Measurements from ENCODE around the gene ABCG1. TPM values are rescaled to one million over a fixed set of nuclear protein-coding genes. Genes with fewer than 3 reads are reported as not detected.

Gene ABCG1
- polyA plus RNA-seq, 1 donor from 2014 or later, result 14.2 TPM

DNA sequence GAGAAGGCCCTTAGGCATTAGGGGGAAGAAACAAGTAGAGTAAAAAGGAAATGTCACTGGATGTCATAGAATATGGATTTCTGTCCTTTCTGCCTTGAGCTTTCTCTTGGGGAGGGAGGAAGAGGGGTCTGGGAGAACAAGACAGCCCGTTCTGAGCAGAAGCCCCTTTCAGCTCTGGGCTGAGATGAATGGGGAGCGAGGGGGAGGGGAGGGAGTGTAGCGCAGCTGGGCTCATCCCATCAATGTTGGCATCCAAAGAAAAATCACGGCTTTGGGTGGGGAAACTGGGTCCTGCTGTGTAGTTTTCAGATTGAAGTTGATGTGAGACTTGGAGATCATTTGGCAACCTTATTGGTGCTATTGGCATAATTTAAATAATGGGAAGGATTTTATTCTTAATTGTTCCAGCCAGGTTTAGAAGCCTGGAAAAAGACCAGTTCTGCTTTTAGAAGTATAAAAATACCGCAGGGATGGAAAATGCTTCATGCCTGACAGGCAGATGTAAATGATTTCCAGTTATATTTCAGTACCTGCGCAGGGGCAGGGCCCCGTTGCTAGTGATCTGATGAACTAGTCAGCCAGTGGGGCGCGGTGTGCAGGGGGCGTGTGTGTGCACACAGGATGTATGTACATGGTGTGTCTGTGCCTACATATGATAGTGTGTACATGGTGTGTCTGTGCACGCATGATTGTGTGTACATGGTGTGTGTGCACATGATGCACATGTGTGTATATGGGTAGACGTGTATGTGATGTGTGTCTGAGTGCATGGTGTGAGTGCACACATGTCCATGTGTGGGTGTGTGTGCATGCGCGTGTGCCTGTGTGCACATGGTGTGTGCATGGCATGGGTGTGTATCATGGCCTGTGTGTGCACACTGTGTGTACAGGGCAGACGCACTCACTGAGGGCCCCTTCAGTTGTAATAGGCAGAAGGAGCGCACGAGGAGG lies 36.0 kb downstream of the ABCG1 start:
- H3K27ac ChIP-seq (ENCODE audit: low read length), result peak overlapping the region; percentile 5
- H3K4me3 ChIP-seq (ENCODE audit: low read length), result no peak overlapping the region
- H3K9me3 ChIP-seq (ENCODE audit: low read length), result no peaks in the 10 kb centered on the region
- H3K9me2 ChIP-seq (ENCODE audit: insufficient read depth, low read length), result no peaks in the 10 kb centered on the region
- H3K4me2 ChIP-seq (ENCODE audit: low read length), result no peak overlapping the region
- no peaks in the 10 kb centered on the region for H3F3A ChIP-seq (ENCODE audit: insufficient read depth, low read length, poor library complexity, severe bottlenecking)
- H3K36me3 ChIP-seq (ENCODE audit: insufficient read depth, low read length), result no peaks in the 10 kb centered on the region
- no peaks in the 10 kb centered on the region for H4K20me1 ChIP-seq (ENCODE audit: insufficient read depth)
- TF ChIP-seq RAD21 (conservative IDR thresholded peaks at IDR 0.05), result no peak
- no peak for TF ChIP-seq EZH2 (IDR thresholded peaks at IDR 0.05; ENCODE audit: borderline replicate concordance, insufficient read depth, low read length, poor library complexity, severe bottlenecking)
- TF ChIP-seq MXI1 (conservative IDR thresholded peaks at IDR 0.05; ENCODE audit: poor library complexity, severe bottlenecking), result no peak
- no peak for TF ChIP-seq REST (IDR thresholded peaks at IDR 0.05; ENCODE audit: borderline replicate concordance)
- no peak for TF ChIP-seq POLR2AphosphoS5 (IDR thresholded peaks at IDR 0.05)
- TF ChIP-seq TAF1 (IDR thresholded peaks at IDR 0.05; ENCODE audit: low read depth), result no peak
- no peak for TF ChIP-seq EP300 (conservative IDR thresholded peaks at IDR 0.05; ENCODE audit: poor library complexity, severe bottlenecking)
- TF ChIP-seq SMC3 (conservative IDR thresholded peaks at IDR 0.05; ENCODE audit: poor library complexity), result no peak
- TF ChIP-seq, protein P1, sequence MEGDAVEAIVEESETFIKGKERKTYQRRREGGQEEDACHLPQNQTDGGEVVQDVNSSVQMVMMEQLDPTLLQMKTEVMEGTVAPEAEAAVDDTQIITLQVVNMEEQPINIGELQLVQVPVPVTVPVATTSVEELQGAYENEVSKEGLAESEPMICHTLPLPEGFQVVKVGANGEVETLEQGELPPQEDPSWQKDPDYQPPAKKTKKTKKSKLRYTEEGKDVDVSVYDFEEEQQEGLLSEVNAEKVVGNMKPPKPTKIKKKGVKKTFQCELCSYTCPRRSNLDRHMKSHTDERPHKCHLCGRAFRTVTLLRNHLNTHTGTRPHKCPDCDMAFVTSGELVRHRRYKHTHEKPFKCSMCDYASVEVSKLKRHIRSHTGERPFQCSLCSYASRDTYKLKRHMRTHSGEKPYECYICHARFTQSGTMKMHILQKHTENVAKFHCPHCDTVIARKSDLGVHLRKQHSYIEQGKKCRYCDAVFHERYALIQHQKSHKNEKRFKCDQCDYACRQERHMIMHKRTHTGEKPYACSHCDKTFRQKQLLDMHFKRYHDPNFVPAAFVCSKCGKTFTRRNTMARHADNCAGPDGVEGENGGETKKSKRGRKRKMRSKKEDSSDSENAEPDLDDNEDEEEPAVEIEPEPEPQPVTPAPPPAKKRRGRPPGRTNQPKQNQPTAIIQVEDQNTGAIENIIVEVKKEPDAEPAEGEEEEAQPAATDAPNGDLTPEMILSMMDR (IDR thresholded peaks at IDR 0.05; ENCODE audit: poor library complexity, severe bottlenecking), result no peak
- H3K9ac ChIP-seq (ENCODE audit: low read length), result no peak overlapping the region
- H2AFZ ChIP-seq (ENCODE audit: low read depth, low read length), result no peak overlapping the region
- no peaks in the 10 kb centered on the region for H3K79me2 ChIP-seq (replicated peaks; ENCODE audit: insufficient read depth, low read length)
- H3K27me3 ChIP-seq (ENCODE audit: insufficient read depth, low read depth, low read length), result no peaks in the 10 kb centered on the region

GRCh38 chr21:42255825-42256224 lies 36.9 kb downstream of the ABCG1 start:
- no peak overlapping the region for H3K27ac ChIP-seq (ENCODE audit: low read length)
- H3K9ac ChIP-seq (ENCODE audit: low read length), result no peak overlapping the region
- H3K79me2 ChIP-seq (replicated peaks; ENCODE audit: insufficient read depth, low read length), result no peaks in the 10 kb centered on the region

More at GRCh38 chr21:42255825-42256224, 36.9 kb downstream of the ABCG1 start:
- H3K9me3 ChIP-seq (ENCODE audit: low read length), result no peaks in the 10 kb centered on the region
- H3K27me3 ChIP-seq (ENCODE audit: insufficient read depth, low read depth, low read length), result no peaks in the 10 kb centered on the region
- H4K20me1 ChIP-seq (ENCODE audit: insufficient read depth), result no peaks in the 10 kb centered on the region
- no peak overlapping the region for H2AFZ ChIP-seq (ENCODE audit: low read depth, low read length)
- no peak for TF ChIP-seq POLR2AphosphoS5 (IDR thresholded peaks at IDR 0.05)
- no peaks in the 10 kb centered on the region for H3K36me3 ChIP-seq (ENCODE audit: insufficient read depth, low read length)
- no peak overlapping the region for H3K4me3 ChIP-seq (ENCODE audit: low read length)
- H3F3A ChIP-seq (ENCODE audit: insufficient read depth, low read length, poor library complexity, severe bottlenecking), result no peaks in the 10 kb centered on the region
- H3K9me2 ChIP-seq (ENCODE audit: insufficient read depth, low read length), result no peaks in the 10 kb centered on the region
- no peak overlapping the region for H3K4me2 ChIP-seq (ENCODE audit: low read length)
